GM12873 (cell line): Measurements from ENCODE around the gene S100A7.

ENCODE experiments used
- CTCF ChIP-seq: IDR thresholded peaks from 2 replicates; pipeline ENCODE4 v1.5.1; 2012; ENCODE audit warnings: low read depth, mild to moderate bottlenecking, moderate library complexity, low read length, control low read depth; ENCODE audit not compliant: insufficient read depth; ENCODE audit errors: missing control alignments

The S100A7 gene

GRCh38 chr1:153447498-153448170 lies 12.8 kb downstream of the S100A7 start:
- no peak for TF ChIP-seq CTCF

- TF ChIP-seq CTCF, result no peak
These were observed 16.4 kb downstream of the S100A7 start for GRCh38 chr1:153444078-153444477.

- TF ChIP-seq CTCF, result no peak
These were observed 17.0 kb downstream of the S100A7 start for GRCh38 chr1:153443486-153443885.

- TF ChIP-seq CTCF, result no peak
These were observed 19.2 kb downstream of the S100A7 start for GRCh38 chr1:153441238-153441755.

GRCh38 chr1:153439273-153439672 lies 21.2 kb downstream of the S100A7 start:
- no peak for TF ChIP-seq CTCF

- no peak for TF ChIP-seq CTCF
These were observed 21.9 kb downstream of the S100A7 start for GRCh38 chr1:153438599-153438998.

GRCh38 chr1:153437236-153437635 lies 23.2 kb downstream of the S100A7 start:
- TF ChIP-seq CTCF, result no peak
